Neural cell (in vitro differentiated cells): Measurements from ENCODE around the gene PPP2R5E. TPM values are rescaled to one million over a fixed set of nuclear protein-coding genes. Genes with fewer than 3 reads are reported as not detected.

ENCODE experiments used
- H2AFZ ChIP-seq: fragments of 200-600, 300-800 bp; sonication (generic), shearing (Covaris generic); 2 replicates; pipeline ENCODE4 v1.6.0; 2014; ENCODE audit warnings: low read depth, mild to moderate bottlenecking, antibody characterized with exemption, low read length, moderate library complexity
- H3F3A ChIP-seq: fragments of 200-600 bp; shearing (Covaris generic); 2 replicates; pipeline ENCODE4 v1.6.1; 2016; ENCODE audit warnings: mild to moderate bottlenecking, moderate library complexity, mixed read lengths, antibody characterized with exemption, low read length; ENCODE audit not compliant: insufficient read depth, poor library complexity, severe bottlenecking
- H3K27ac ChIP-seq: fragments of 200-600, 300-800 bp; sonication (generic), shearing (Covaris generic); 2 replicates; pipeline ENCODE4 v1.5.1; 2014; ENCODE audit warnings: mild to moderate bottlenecking, low read length, moderate library complexity
- H3K27me3 ChIP-seq: fragments of 300-800, 200-600 bp; sonication (generic), shearing (Covaris generic); 2 replicates; pipeline ENCODE4 v1.6.0; 2014; ENCODE audit warnings: mild to moderate bottlenecking, low read depth, low read length, moderate library complexity; ENCODE audit not compliant: insufficient read depth
- H3K36me3 ChIP-seq: fragments of 300-800, 200-600 bp; sonication (generic), shearing (Covaris generic); 2 replicates; pipeline ENCODE4 v1.5.1; 2014; ENCODE audit warnings: mild to moderate bottlenecking, antibody characterized with exemption, low read length, moderate library complexity; ENCODE audit not compliant: insufficient read depth
- H3K4me2 ChIP-seq: fragments of 300-800, 200-600 bp; sonication (generic), shearing (Covaris generic); 2 replicates; pipeline ENCODE4 v1.6.0; 2014; ENCODE audit warnings: mild to moderate bottlenecking, low read length
- H3K4me3 ChIP-seq: fragments of 300-800, 200-600 bp; sonication (generic), shearing (Covaris generic); 2 replicates; pipeline ENCODE4 v1.5.1; 2014; ENCODE audit warnings: mild to moderate bottlenecking, low read length, moderate library complexity
- H3K79me2 ChIP-seq: fragments of 200-600 bp; shearing (Covaris generic); replicated peaks from 2 replicates; pipeline ENCODE4 v1.6.0; 2014; ENCODE audit warnings: mild to moderate bottlenecking, low read length, moderate library complexity; ENCODE audit not compliant: insufficient read depth
- H3K9ac ChIP-seq: fragments of 300-800, 200-600 bp; sonication (generic), shearing (Covaris generic); 2 replicates; pipeline ENCODE4 v1.6.1; 2016; ENCODE audit warnings: mild to moderate bottlenecking, low read length, mixed read lengths
- H3K9me2 ChIP-seq: fragments of 200-600 bp; shearing (Covaris generic); 2 replicates; pipeline ENCODE4 v1.6.1; 2016; ENCODE audit warnings: mild to moderate bottlenecking, low read length, mixed read lengths; ENCODE audit not compliant: insufficient read depth
- H3K9me3 ChIP-seq: fragments of 200-600, 300-800 bp; sonication (generic), shearing (Covaris generic); 2 replicates; pipeline ENCODE4 v1.6.1; 2016; ENCODE audit warnings: mild to moderate bottlenecking, mixed run types, low read length, moderate library complexity, mixed read lengths
- H4K20me1 ChIP-seq: fragments of 200-600 bp; shearing (Covaris generic); 2 replicates; pipeline ENCODE4 v1.6.1; 2016; ENCODE audit warnings: mild to moderate bottlenecking, mixed run types; ENCODE audit not compliant: insufficient read depth
- EP300 ChIP-seq: fragments of 450-650 bp; conservative IDR thresholded peaks from 2 replicates; pipeline ENCODE4 v1.6.1; 2014; ENCODE audit warnings: antibody characterized with exemption, mild to moderate bottlenecking, moderate library complexity; ENCODE audit not compliant: poor library complexity, severe bottlenecking
- EZH2 ChIP-seq: fragments of 200-600, 300-800 bp; shearing (Covaris generic), sonication (generic); IDR thresholded peaks from 2 replicates; pipeline ENCODE4 v1.6.1; 2014; ENCODE audit warnings: antibody characterized with exemption, low read length, borderline replicate concordance, mild to moderate bottlenecking; ENCODE audit not compliant: insufficient read depth, poor library complexity, severe bottlenecking
- MXI1 ChIP-seq: fragments of 450-650 bp; conservative IDR thresholded peaks from 2 replicates; pipeline ENCODE4 v1.6.1; 2014; ENCODE audit warnings: antibody characterized with exemption, mild to moderate bottlenecking; ENCODE audit not compliant: poor library complexity, severe bottlenecking
- POLR2AphosphoS5 ChIP-seq: IDR thresholded peaks from 2 replicates; pipeline ENCODE4 v1.6.1; 2012
- RAD21 ChIP-seq: fragments of 450-650 bp; conservative IDR thresholded peaks from 2 replicates; pipeline ENCODE4 v1.6.1; 2014; ENCODE audit warnings: antibody characterized with exemption, mild to moderate bottlenecking, moderate library complexity
- SMC3 ChIP-seq: fragments of 450-650 bp; conservative IDR thresholded peaks from 2 replicates; pipeline ENCODE4 v1.6.1; 2014; ENCODE audit warnings: antibody characterized with exemption, mild to moderate bottlenecking, moderate library complexity; ENCODE audit not compliant: poor library complexity
- TAF1 ChIP-seq: IDR thresholded peaks from 2 replicates; pipeline ENCODE4 v1.6.1; 2012; ENCODE audit warnings: low read depth
- polyA plus RNA-seq: library from polyadenylated mRNA; depleted of rRNA; stranded (reverse); fragments of >200 nt; gene quantifications from 2 replicates; pipeline ENCODE4 v1.2.3, GENCODE V29; 2014
- TF ChIP-seq, protein P1 (sequence below): IDR thresholded peaks from 2 replicates; pipeline ENCODE4 v1.6.1; 2012; ENCODE audit warnings: borderline replicate concordance
- TF ChIP-seq, protein P2 (sequence below): fragments of 450-650 bp; IDR thresholded peaks from 2 replicates; pipeline ENCODE4 v1.5.1; 2014; ENCODE audit warnings: antibody characterized with exemption, mild to moderate bottlenecking, moderate library complexity; ENCODE audit not compliant: poor library complexity, severe bottlenecking

PPP2R5E gene
- polyA plus RNA-seq, 1 donor from 2014 or later = 26.7 TPM

DNA sequence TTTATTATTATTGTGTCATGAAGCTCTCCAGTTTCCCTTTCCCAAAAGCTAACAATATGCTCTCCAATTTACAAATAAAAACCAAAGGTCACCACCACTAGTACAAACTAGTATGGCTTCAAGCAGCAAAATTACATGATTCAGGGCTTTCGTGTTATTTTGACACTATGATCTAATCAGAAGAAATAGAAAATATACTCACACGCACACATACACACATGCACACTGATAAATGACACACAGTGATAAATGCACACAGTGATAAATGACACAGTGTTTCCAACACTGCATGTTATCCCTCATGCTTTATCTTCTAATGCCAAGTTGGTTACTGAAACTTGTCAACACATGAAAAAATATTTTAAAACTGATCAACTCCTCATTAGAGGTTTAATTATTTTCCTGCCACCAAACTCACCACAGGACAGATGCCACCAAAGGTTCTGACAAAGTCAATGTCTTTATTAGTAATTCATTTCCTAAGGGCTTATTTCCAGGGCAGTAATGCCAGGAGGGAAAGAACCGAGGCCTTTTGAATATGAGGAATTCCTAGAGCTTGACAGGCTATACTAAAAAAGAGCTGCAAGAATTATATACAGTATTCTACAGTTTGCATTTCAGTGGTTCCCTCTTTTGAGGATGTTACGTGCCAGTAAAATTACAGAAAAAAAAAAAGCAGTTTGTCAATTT, 82.4 kb downstream of the PPP2R5E start:
- Histone ChIP-seq H4K20me1 (no peaks in the 10 kb centered on the region), H3K4me3 (no peak overlapping the region), H3K27me3 (no peaks in the 10 kb centered on the region), H3F3A (peaks cover 3% of the 10 kb centered on the region), H3K27ac (no peak overlapping the region), H3K36me3 (no peaks in the 10 kb centered on the region), H3K79me2 (peaks cover 29% of the 10 kb centered on the region), H3K4me2 (no peak overlapping the region), H2AFZ (no peak overlapping the region), H3K9me3 (no peaks in the 10 kb centered on the region), H3K9me2 (no peaks in the 10 kb centered on the region), H3K9ac (no peak overlapping the region)
- TF ChIP-seq RAD21 = no peak
- no peak for TF ChIP-seq POLR2AphosphoS5
- TF ChIP-seq TAF1 = no peak
- no peak for TF ChIP-seq EZH2
- no peak for TF ChIP-seq MXI1
- TF ChIP-seq SMC3 = no peak
- TF ChIP-seq, protein P1, sequence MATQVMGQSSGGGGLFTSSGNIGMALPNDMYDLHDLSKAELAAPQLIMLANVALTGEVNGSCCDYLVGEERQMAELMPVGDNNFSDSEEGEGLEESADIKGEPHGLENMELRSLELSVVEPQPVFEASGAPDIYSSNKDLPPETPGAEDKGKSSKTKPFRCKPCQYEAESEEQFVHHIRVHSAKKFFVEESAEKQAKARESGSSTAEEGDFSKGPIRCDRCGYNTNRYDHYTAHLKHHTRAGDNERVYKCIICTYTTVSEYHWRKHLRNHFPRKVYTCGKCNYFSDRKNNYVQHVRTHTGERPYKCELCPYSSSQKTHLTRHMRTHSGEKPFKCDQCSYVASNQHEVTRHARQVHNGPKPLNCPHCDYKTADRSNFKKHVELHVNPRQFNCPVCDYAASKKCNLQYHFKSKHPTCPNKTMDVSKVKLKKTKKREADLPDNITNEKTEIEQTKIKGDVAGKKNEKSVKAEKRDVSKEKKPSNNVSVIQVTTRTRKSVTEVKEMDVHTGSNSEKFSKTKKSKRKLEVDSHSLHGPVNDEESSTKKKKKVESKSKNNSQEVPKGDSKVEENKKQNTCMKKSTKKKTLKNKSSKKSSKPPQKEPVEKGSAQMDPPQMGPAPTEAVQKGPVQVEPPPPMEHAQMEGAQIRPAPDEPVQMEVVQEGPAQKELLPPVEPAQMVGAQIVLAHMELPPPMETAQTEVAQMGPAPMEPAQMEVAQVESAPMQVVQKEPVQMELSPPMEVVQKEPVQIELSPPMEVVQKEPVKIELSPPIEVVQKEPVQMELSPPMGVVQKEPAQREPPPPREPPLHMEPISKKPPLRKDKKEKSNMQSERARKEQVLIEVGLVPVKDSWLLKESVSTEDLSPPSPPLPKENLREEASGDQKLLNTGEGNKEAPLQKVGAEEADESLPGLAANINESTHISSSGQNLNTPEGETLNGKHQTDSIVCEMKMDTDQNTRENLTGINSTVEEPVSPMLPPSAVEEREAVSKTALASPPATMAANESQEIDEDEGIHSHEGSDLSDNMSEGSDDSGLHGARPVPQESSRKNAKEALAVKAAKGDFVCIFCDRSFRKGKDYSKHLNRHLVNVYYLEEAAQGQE = no peak
- no peak for TF ChIP-seq EP300
- TF ChIP-seq, protein P2, sequence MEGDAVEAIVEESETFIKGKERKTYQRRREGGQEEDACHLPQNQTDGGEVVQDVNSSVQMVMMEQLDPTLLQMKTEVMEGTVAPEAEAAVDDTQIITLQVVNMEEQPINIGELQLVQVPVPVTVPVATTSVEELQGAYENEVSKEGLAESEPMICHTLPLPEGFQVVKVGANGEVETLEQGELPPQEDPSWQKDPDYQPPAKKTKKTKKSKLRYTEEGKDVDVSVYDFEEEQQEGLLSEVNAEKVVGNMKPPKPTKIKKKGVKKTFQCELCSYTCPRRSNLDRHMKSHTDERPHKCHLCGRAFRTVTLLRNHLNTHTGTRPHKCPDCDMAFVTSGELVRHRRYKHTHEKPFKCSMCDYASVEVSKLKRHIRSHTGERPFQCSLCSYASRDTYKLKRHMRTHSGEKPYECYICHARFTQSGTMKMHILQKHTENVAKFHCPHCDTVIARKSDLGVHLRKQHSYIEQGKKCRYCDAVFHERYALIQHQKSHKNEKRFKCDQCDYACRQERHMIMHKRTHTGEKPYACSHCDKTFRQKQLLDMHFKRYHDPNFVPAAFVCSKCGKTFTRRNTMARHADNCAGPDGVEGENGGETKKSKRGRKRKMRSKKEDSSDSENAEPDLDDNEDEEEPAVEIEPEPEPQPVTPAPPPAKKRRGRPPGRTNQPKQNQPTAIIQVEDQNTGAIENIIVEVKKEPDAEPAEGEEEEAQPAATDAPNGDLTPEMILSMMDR = no peak

DNA sequence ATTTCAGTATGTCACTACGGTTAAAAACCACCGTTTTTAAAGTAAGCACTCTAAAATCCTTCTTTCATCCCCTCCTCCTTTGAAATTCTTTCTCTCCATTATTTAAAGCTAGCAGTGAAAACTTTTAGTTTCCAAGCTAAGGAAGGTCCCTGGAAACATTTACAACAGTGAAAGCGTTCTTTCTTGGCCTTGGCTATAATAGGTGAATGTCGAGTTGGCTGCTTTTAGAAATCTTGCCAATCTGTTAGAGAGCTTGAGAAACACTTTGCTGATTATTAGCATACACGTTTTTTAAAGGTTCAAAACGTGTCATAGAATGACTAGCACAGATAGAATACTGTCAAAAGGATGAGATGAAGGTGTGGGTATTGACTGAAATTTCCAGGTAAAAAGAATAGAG, 83.4 kb downstream of the PPP2R5E start:
- no peaks in the 10 kb centered on the region for H3K36me3 ChIP-seq
- no peak overlapping the region for H3K9ac ChIP-seq
- no peaks in the 10 kb centered on the region for H4K20me1 ChIP-seq
- TF ChIP-seq SMC3 (no peak), TAF1 (no peak), EP300 (no peak), POLR2AphosphoS5 (no peak), EZH2 (no peak), MXI1 (no peak), RAD21 (no peak)
- TF ChIP-seq, protein P2 = no peak
- TF ChIP-seq, protein P1 = no peak
- H3K9me3 ChIP-seq = no peaks in the 10 kb centered on the region
- no peak overlapping the region for H3K4me3 ChIP-seq
- H3K4me2 ChIP-seq = no peak overlapping the region
- no peaks in the 10 kb centered on the region for H3K9me2 ChIP-seq
- peaks cover 3% of the 10 kb centered on the region for H3F3A ChIP-seq
- H2AFZ ChIP-seq = no peak overlapping the region
- no peaks in the 10 kb centered on the region for H3K27me3 ChIP-seq
- H3K79me2 ChIP-seq = peaks cover 35% of the 10 kb centered on the region
- H3K27ac ChIP-seq = no peak overlapping the region
